ENCODE measurements around the gene CPNE7. TPM values are rescaled to one million over a fixed set of nuclear protein-coding genes. Genes with fewer than 3 reads are reported as not detected.

The CPNE7 gene
- total RNA-seq, 4 donors from 2014 or later: 1.1 to 3.3 (median 2.5) TPM

DNA sequence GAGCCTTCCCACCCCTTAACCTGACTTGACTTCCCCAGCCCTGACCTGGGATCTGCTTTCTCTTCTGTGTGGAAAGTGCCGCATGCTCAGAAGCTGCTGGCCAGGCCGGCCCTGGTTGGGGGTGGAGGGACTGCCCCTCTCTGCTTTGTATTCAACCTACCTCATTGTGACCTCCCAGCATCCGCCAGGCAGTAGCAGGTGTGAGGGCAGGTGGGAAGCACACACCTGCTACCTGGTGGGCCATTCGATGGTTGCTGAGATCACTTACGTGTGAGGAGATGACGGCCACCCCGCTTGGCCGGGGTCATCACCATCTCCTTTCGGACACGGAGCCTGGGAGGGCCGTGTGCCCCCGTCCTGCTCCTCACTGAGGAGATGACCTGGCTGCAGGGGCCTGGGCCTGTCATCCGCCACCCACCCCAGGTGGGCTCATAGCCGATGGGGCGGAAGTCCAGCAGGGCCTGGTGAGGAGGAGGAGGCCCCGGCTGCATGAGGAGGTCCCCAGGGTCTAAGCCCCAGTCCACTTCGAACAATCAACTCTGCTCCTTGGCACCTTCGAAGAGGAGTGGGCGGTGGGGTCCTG is 7.1 kb downstream of the CPNE7 start:
- TF ChIP-seq, protein P1, sequence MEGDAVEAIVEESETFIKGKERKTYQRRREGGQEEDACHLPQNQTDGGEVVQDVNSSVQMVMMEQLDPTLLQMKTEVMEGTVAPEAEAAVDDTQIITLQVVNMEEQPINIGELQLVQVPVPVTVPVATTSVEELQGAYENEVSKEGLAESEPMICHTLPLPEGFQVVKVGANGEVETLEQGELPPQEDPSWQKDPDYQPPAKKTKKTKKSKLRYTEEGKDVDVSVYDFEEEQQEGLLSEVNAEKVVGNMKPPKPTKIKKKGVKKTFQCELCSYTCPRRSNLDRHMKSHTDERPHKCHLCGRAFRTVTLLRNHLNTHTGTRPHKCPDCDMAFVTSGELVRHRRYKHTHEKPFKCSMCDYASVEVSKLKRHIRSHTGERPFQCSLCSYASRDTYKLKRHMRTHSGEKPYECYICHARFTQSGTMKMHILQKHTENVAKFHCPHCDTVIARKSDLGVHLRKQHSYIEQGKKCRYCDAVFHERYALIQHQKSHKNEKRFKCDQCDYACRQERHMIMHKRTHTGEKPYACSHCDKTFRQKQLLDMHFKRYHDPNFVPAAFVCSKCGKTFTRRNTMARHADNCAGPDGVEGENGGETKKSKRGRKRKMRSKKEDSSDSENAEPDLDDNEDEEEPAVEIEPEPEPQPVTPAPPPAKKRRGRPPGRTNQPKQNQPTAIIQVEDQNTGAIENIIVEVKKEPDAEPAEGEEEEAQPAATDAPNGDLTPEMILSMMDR (IDR thresholded peaks at IDR 0.05): no peak
- TF ChIP-seq POLR2A (IDR thresholded peaks at IDR 0.05): no peak
- DNase-seq (ENCODE audit: low spot score in 2 of 2): no peak

GRCh38 chr16:89583197-89583894 is 7.8 kb downstream of the CPNE7 start:
- 84 to 90% methylated on average over 20 to 36 of the region's 36 CpGs for WGBS, 2 donors
- no peak for DNase-seq (ENCODE audit: low spot score in 2 of 2)
- intact Hi-C loops (cut with DNase I; ENCODE audit: low total_unique reads): no loop called here

More for the DNA sequence above, 7.1 kb downstream of the CPNE7 start:
- WGBS, 2 donors: 94 to 97% methylated on average over 11 to 19 of the region's 19 CpGs
- H3K4me3 ChIP-seq (ENCODE audit: low read depth, poor library complexity, severe bottlenecking): no peak overlapping the region
- intact Hi-C loops (cut with DNase I; ENCODE audit: low total_unique reads): no loop called here

DNA sequence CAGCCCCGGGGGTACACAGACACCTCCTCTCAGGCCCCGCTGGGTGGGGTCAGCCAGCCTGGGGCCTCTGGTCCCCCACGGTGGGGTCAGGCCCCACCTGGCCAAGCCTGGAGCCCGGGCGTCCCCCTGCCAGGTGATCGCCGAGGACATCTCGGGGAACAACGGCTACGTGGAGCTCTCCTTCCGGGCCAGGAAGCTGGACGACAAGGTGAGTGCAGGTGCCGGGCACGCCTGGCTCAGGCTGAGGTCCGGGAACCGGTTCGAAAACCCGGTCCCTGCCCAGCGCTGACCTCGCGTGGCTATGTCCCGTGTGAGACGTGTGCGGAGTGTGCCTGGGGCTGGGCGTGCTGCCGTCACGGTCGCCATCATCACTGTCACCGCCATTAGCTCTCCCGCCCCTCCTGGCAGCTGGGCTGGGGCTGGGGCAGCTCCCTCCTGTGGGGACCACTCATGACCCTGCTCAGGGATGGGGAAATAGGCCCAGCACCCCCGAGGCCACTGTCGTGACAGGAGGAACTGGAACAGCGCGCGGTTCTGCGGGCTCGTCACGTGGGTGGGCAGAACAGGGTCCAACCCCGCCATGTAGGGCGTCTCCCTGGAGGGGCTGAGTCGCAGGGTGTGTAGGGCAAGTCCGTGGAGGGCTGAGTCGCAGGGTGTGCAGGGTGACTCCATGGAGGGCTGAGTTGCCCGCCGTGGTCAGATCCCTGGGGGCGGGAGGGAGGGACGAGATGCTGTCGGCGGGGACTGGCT is 8.5 kb downstream of the CPNE7 start:
- intact Hi-C loops (cut with DNase I; ENCODE audit: low total_unique reads): no loop called here
- no peak for TF ChIP-seq POLR2A (IDR thresholded peaks at IDR 0.05)
- TF ChIP-seq, protein P1 (IDR thresholded peaks at IDR 0.05): no peak
- no peak for DNase-seq (ENCODE audit: low spot score in 2 of 2)
- no peak overlapping the region for H3K4me3 ChIP-seq (ENCODE audit: low read depth, poor library complexity, severe bottlenecking)
- 83 to 91% methylated on average over 34 to 40 of the region's 49 CpGs for WGBS, 2 donors

More at GRCh38 chr16:89583197-89583894, 7.8 kb downstream of the CPNE7 start:
- no peak overlapping the region for H3K4me3 ChIP-seq (ENCODE audit: low read depth, poor library complexity, severe bottlenecking)
- no peak for TF ChIP-seq POLR2A (IDR thresholded peaks at IDR 0.05)
- TF ChIP-seq, protein P1 (IDR thresholded peaks at IDR 0.05): no peak

GRCh38 chr16:89584768-89585549 is 9.4 kb downstream of the CPNE7 start:
- intact Hi-C loops (cut with DNase I; ENCODE audit: low total_unique reads): no loop called here
- WGBS, 2 donors: 52 to 58% methylated on average over 25 of the region's 25 CpGs
- no peak overlapping the region for H3K4me3 ChIP-seq (ENCODE audit: low read depth, poor library complexity, severe bottlenecking)
- DNase-seq (ENCODE audit: low spot score in 2 of 2): no peak
- TF ChIP-seq, protein P1 (IDR thresholded peaks at IDR 0.05): no peak
- TF ChIP-seq POLR2A (IDR thresholded peaks at IDR 0.05): no peak

- H3K4me3 ChIP-seq (ENCODE audit: low read depth, poor library complexity, severe bottlenecking): no peak overlapping the region
- DNase-seq (ENCODE audit: low spot score in 2 of 2): no peak
- intact Hi-C loops (cut with DNase I; ENCODE audit: low total_unique reads): no loop called here
- TF ChIP-seq, protein P1 (IDR thresholded peaks at IDR 0.05): no peak
- TF ChIP-seq POLR2A (IDR thresholded peaks at IDR 0.05): no peak
- 82 to 90% methylated on average over 7 of the region's 7 CpGs for WGBS, 2 donors
Measured at GRCh38 chr16:89586218-89586617, 10.7 kb downstream of the CPNE7 start.

Measured in lower leg skin (tissue), 4 donors.